ENCODE data around the gene RASGEF1C. TPM values are rescaled to one million over a fixed set of nuclear protein-coding genes. Genes with fewer than 3 reads are reported as not detected.

Gene RASGEF1C
- total RNA-seq, 6 experiments from 2014 or later: not detected

DNA sequence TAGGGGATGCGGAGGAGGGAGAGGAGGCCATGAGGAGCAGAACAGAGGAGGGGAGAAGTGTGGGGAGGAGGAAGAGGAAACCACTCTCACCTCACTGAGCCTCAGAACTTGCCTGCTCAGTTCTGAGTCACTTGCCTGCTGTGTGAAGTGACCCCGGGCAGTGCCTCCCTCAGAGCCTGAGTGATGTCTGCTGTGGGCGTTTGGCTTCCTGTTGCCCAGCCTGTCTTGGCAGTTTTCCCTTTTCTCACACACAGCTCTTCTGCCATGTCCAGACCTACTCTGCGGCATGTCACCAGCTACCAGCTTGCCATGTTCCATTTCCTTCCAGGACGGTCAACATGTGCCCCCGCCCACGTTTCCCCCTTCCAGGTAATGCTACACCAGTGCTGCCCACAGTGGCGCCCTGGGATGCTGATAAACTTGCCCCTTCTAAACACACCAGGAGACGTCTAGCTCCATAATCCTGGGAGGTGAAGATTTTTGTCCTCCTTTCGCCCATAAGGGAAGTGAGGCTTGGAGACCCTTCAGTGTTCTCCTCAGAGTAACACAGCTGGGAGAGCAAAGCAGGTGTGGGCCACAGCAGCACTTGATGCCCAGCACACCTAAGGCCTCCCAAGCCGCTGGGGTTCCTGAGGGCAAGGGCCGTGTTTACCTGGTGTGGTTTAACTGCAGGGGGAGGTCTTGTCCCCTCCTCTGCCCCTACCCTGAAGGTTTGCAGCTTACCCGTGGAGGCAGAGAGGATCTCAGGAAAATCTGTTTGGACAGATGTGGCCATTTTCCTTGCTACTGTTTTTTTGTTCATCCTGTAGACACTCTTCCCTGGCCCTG, 73.7 kb downstream of the RASGEF1C start:
- Mint-ChIP-seq H3K36me3 (ENCODE audit: low read depth) (no peaks in the 10 kb centered on the region), H3K9me3 (peaks cover 24% of the 10 kb centered on the region), H3K4me1 (ENCODE audit: low read depth) (no peaks in the 10 kb centered on the region), H3K27ac (no peak overlapping the region), H3K4me3 (no peak overlapping the region), H3K27me3 (ENCODE audit: insufficient read depth) (peaks cover 21% of the 10 kb centered on the region)
- no peak for DNase-seq
- TF ChIP-seq, protein P1, sequence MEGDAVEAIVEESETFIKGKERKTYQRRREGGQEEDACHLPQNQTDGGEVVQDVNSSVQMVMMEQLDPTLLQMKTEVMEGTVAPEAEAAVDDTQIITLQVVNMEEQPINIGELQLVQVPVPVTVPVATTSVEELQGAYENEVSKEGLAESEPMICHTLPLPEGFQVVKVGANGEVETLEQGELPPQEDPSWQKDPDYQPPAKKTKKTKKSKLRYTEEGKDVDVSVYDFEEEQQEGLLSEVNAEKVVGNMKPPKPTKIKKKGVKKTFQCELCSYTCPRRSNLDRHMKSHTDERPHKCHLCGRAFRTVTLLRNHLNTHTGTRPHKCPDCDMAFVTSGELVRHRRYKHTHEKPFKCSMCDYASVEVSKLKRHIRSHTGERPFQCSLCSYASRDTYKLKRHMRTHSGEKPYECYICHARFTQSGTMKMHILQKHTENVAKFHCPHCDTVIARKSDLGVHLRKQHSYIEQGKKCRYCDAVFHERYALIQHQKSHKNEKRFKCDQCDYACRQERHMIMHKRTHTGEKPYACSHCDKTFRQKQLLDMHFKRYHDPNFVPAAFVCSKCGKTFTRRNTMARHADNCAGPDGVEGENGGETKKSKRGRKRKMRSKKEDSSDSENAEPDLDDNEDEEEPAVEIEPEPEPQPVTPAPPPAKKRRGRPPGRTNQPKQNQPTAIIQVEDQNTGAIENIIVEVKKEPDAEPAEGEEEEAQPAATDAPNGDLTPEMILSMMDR (IDR thresholded peaks at IDR 0.05): no peak

DNA sequence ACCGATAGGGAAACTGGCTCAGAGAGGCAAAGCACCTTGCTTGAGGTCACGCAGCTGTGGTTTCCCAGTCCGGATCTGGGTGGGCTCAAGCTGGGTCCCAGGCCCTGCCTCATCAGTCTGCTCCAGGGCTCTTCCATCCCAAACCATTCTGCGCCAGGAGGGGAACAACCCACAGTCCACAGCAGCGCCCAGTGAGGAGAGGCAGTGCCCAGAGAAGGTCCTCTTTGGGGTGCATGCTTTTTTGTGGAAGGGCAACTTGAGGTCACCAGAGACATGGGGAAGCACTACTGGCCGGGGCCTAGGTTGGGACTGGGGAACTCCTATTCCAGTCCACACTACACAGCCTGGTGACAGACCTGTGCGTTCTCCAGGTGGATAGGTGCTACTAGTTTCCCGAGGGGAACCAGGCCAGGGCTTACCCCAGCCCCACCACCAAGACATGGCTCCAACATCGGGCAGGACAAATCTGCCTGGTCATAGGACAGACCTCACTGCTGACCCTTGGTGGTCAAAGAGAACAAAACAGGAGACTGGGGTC, 75.0 kb downstream of the RASGEF1C start:
- peaks cover 21% of the 10 kb centered on the region for H3K9me3 Mint-ChIP-seq
- H3K36me3 Mint-ChIP-seq (ENCODE audit: low read depth): no peaks in the 10 kb centered on the region
- TF ChIP-seq, protein P1 (IDR thresholded peaks at IDR 0.05): no peak
- H3K27ac Mint-ChIP-seq: no peak overlapping the region
- no peak overlapping the region for H3K4me3 Mint-ChIP-seq
- H3K4me1 Mint-ChIP-seq (ENCODE audit: low read depth): no peaks in the 10 kb centered on the region
- no peak for DNase-seq
- H3K27me3 Mint-ChIP-seq (ENCODE audit: insufficient read depth): peaks cover 22% of the 10 kb centered on the region

DNA sequence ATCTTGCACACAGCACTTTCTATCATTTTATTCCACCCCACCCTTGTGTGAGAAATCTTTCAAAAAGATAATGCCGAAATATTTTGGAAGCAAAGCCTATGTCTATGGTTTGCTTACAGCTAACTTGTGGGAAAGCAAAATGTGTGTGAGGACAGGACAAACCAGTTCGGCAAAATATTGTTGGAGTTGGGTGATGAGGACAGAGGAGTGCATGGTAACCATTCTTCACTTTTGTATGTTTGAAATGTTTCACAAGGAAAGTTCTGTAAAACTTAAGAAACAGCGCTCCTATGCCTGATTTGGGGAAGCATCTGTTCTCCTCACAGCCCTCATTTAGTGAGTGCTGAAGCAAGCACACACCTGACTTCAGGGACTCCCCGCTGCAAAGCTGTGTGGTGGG, 75.5 kb downstream of the RASGEF1C start:
- no peak for DNase-seq
- TF ChIP-seq, protein P1 (IDR thresholded peaks at IDR 0.05): no peak
- H3K4me3 Mint-ChIP-seq: no peak overlapping the region
- no peaks in the 10 kb centered on the region for H3K4me1 Mint-ChIP-seq (ENCODE audit: low read depth)
- peaks cover 16% of the 10 kb centered on the region for H3K9me3 Mint-ChIP-seq
- no peak overlapping the region for H3K27ac Mint-ChIP-seq
- H3K36me3 Mint-ChIP-seq (ENCODE audit: low read depth): no peaks in the 10 kb centered on the region
- H3K27me3 Mint-ChIP-seq (ENCODE audit: insufficient read depth): peaks cover 19% of the 10 kb centered on the region

DNA sequence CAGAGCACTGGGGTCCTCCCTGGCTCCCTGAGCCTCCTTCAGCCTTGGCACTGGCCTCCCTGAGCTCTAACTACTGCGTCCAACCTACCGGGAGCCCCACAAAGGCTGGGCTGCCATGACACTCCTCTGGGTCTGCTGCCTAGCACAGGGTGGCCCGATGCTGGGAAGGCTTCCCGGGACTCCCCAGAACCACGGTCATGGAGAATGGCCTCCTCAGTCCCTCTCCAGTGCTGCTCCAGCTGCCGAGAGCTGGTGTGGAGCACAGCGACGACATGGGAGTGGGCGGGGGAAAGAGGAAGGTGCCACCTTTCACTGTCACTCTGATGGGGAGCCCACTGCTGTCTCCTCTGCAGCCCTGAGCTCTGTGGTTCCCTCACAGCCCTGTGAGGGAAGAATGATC, 76.0 kb downstream of the RASGEF1C start:
- H3K9me3 Mint-ChIP-seq: peaks cover 11% of the 10 kb centered on the region
- H3K27ac Mint-ChIP-seq: no peak overlapping the region
- TF ChIP-seq, protein P1 (IDR thresholded peaks at IDR 0.05): no peak
- peaks cover 17% of the 10 kb centered on the region for H3K27me3 Mint-ChIP-seq (ENCODE audit: insufficient read depth)
- no peak for DNase-seq
- no peak overlapping the region for H3K4me3 Mint-ChIP-seq
- no peaks in the 10 kb centered on the region for H3K4me1 Mint-ChIP-seq (ENCODE audit: low read depth)
- no peaks in the 10 kb centered on the region for H3K36me3 Mint-ChIP-seq (ENCODE audit: low read depth)

DNA sequence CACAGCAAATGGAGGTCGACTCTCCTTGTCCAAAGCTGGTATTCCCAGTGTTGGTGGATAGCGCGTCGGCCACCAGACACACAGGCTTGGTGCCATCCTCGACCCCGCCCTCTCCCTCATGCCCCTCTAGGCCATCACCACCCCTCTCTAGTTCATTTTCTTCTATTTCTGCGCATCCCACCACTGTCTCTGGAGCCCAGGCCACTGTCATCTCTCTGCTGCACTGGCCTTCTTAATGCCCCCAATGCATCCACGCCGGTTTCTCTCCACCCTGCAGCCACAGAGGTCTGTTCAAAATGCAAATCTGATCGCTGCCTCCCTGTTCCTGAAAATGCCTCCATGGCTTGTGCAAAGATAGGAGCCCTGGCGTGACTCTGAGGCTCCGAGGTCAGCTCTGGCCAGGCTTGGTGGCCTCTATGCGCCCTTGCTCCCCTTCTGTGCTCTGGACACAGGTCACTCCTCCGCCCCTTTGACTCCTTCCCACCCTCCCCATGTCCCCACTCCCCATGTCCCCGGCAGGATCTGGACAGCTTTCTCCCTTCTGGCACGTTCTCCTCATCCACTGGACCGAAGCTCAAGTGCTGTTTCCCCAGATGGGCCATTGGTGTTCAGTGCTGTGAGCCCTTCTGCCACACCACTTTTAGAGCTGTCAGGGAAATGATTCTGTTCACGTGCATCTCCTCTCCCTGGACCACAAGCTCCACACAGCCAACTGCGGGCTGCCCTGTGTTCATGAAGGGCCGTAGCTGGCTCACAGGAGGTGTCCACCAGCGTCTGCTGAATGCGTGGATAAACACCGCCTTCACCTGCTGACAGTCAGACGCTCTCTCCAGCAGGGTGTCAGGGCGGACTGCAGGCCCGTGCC, 77.9 kb downstream of the RASGEF1C start:
- Mint-ChIP-seq H3K27me3 (ENCODE audit: insufficient read depth) (peaks cover 17% of the 10 kb centered on the region), H3K4me3 (no peak overlapping the region), H3K9me3 (peaks cover 3% of the 10 kb centered on the region; the same call in 1 of the 2 replicates), H3K36me3 (ENCODE audit: low read depth) (no peaks in the 10 kb centered on the region), H3K27ac (no peak overlapping the region), H3K4me1 (ENCODE audit: low read depth) (no peaks in the 10 kb centered on the region)
- TF ChIP-seq, protein P1 (IDR thresholded peaks at IDR 0.05): no peak
- DNase-seq: no peak
